ENCODE measurements around the gene GYS1. TPM values are rescaled to one million over a fixed set of nuclear protein-coding genes. Genes with fewer than 3 reads are reported as not detected.
"Not testable (repeated sequence)": the region's sequence is repeated elsewhere in the genome, so short reads cannot be mapped to it uniquely, and the experiment has no call there.

The GYS1 gene
- total RNA-seq, 6 experiments from 2014 or later: 4.7 to 12.5 (median 8.9) TPM

DNA sequence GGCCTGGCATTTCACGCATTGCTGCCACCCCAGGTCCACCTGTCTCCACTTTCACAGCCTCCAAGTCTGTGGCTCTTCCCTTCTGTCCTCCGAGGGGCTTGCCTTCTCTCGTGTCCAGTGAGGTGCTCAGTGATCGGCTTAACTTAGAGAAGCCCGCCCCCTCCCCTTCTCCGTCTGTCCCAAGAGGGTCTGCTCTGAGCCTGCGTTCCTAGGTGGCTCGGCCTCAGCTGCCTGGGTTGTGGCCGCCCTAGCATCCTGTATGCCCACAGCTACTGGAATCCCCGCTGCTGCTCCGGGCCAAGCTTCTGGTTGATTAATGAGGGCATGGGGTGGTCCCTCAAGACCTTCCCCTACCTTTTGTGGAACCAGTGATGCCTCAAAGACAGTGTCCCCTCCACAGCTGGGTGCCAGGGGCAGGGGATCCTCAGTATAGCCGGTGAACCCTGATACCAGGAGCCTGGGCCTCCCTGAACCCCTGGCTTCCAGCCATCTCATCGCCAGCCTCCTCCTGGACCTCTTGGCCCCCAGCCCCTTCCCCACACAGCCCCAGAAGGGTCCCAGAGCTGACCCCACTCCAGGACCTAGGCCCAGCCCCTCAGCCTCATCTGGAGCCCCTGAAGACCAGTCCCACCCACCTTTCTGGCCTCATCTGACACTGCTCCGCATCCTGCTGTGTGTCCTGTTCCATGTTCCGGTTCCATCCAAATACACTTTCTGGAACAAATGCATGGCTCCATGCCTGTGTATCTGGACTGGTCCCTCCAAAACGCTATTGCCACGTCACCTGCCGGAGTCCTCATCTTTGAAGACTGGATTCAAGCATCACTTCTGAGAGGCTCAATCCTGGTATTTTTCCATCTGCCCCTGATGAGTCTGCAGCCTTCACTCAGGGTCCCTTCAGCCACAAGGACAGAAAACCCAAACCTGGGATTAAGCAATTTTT is 70.3 kb downstream of the GYS1 start:
- H3K36me3 ChIP-seq: peaks cover 3 to 43% (median 18%) of the 10 kb centered on the region in 4 donors
- no peak overlapping the region for H3K4me3 ChIP-seq
- no peaks in the 10 kb centered on the region for H3K4me1 ChIP-seq
- intact Hi-C loops (cut with DNase I): no loop called here
- 67% methylated on average over 3 of the region's 18 CpGs for whole genome bisulfite sequencing (ENCODE audit: insufficient coverage, low coverage, low lambda C conversion rate, missing lambda C conversion rate)
- no peak overlapping the region for H3K27ac ChIP-seq
- ATAC-seq (peak in 1 of 4 donors; percentile 4), DNase-seq (no peak)
- no peaks in the 10 kb centered on the region for H3K9me3 ChIP-seq
- no peak for TF ChIP-seq POLR2A (IDR thresholded peaks at IDR 0.05)
- TF ChIP-seq, protein P1, sequence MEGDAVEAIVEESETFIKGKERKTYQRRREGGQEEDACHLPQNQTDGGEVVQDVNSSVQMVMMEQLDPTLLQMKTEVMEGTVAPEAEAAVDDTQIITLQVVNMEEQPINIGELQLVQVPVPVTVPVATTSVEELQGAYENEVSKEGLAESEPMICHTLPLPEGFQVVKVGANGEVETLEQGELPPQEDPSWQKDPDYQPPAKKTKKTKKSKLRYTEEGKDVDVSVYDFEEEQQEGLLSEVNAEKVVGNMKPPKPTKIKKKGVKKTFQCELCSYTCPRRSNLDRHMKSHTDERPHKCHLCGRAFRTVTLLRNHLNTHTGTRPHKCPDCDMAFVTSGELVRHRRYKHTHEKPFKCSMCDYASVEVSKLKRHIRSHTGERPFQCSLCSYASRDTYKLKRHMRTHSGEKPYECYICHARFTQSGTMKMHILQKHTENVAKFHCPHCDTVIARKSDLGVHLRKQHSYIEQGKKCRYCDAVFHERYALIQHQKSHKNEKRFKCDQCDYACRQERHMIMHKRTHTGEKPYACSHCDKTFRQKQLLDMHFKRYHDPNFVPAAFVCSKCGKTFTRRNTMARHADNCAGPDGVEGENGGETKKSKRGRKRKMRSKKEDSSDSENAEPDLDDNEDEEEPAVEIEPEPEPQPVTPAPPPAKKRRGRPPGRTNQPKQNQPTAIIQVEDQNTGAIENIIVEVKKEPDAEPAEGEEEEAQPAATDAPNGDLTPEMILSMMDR (IDR thresholded peaks at IDR 0.05): no peak
- H3K27me3 ChIP-seq: no peaks in the 10 kb centered on the region

DNA sequence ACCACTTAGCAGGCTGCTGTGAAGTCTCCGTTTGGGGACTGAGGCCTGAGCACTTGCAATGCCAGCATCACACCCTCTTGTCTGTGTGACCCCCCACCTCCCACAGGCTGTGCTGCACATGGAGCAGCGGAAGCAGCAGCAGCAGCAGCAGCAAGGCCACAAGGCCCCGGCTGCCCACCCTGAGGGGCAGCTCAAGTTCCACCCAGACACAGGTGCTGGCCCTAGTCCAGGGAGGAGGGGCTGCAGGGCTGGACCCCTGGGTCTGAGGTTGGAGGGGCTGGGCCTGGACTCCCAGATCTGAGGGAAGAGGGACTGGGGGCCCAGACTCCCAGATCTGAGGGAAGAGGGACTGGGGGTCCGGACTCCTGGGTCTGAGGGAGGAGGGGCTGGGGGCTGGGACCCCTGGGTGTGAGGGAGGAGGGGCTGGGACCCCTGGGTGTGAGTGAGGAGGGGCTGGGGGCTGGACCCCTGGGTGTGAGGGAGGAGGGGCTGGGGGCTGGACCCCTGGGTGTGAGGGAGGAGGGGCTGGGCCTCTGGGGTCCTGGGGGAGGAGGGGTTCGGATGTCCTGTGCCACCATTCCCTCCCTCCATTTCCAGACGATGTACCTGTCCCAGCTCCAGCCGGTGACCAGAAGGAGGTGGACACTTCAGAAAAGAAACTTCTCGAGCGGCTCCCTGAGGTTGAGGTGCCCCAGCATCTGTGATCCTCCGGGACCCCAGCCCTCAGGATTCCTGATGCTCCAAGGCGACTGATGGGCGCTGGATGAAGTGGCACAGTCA is 71.2 kb downstream of the GYS1 start:
- 100% methylated on average over 1 of the region's 12 CpGs for WGBS (ENCODE audit: insufficient coverage, low coverage, low lambda C conversion rate, missing lambda C conversion rate)
- TF ChIP-seq POLR2A (IDR thresholded peaks at IDR 0.05): no peak
- TF ChIP-seq, protein P1 (IDR thresholded peaks at IDR 0.05): no peak
- intact Hi-C loops (cut with DNase I): no loop called here
- ATAC-seq (no peak), DNase-seq (no peak)
- H3K27ac ChIP-seq: no peak overlapping the region
- no peaks in the 10 kb centered on the region for H3K9me3 ChIP-seq
- H3K36me3 ChIP-seq: peaks cover 3 to 44% (median 20%) of the 10 kb centered on the region in 4 donors
- H3K27me3 ChIP-seq: no peaks in the 10 kb centered on the region
- no peaks in the 10 kb centered on the region for H3K4me1 ChIP-seq
- no peak overlapping the region for H3K4me3 ChIP-seq

DNA sequence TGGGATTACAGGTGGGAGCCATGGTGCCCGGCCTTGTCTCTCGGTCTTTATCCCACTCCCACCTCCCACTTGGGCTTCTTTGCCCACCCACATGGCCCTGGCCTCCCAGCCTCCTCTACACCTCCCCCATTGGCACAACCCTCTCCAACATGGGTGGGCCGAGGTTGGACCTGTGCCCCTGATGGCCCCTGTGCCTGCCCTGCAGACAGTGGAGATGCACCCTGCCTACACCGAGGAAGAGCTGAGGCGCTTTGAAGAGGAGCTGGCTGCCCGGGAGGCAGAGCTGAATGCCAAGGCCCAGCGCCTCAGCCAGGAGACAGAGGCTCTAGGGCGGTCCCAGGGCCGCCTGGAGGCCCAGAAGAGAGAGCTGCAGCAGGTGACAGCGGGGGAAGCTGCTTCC is 72.2 kb downstream of the GYS1 start:
- no peak overlapping the region for H3K27ac ChIP-seq

DNA sequence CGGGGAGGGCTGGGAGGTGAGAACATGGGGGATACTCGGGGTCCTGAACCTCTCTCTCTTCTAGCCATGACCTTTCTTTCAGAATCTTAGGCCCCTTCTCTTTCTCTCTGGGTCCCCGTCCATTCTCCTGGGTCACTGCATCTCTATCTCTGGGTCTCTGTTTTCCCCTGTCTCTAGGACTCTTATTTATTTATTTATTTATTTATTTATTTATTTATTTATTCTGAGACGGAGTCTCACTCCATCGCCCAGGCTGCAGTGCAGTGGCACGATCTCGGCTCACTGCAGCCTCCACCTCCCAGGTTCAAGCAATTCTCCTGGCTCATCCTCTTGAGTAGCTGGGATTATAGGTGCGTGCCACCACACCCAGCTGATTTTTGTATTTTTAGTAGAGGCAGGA is 73.8 kb downstream of the GYS1 start:
- H3K4me1 ChIP-seq; ATAC-seq; DNase-seq; intact Hi-C loops (cut with DNase I); H3K9me3 ChIP-seq; H3K27ac ChIP-seq; H3K4me3 ChIP-seq; H3K27me3 ChIP-seq: not testable (repeated sequence)
- H3K36me3 ChIP-seq: peaks cover 3 to 59% (median 32%) of the 10 kb centered on the region in 4 donors
- WGBS (ENCODE audit: insufficient coverage, low coverage, low lambda C conversion rate, missing lambda C conversion rate): 100% methylated on average over 6 of the region's 8 CpGs

More for the DNA sequence above, 72.2 kb downstream of the GYS1 start:
- Histone ChIP-seq H3K9me3 (no peaks in the 10 kb centered on the region), H3K4me1 (no peaks in the 10 kb centered on the region), H3K27me3 (no peaks in the 10 kb centered on the region), H3K36me3 (peaks cover 3 to 44% (median 22%) of the 10 kb centered on the region in 4 donors), H3K4me3 (no peak overlapping the region)
- DNase-seq (no peak), ATAC-seq (no peak)
- intact Hi-C loops (cut with DNase I): no loop called here
- TF ChIP-seq, protein P1 (IDR thresholded peaks at IDR 0.05): no peak
- TF ChIP-seq POLR2A (IDR thresholded peaks at IDR 0.05): no peak
- 100% methylated on average over 4 of the region's 10 CpGs for WGBS (ENCODE audit: insufficient coverage, low coverage, low lambda C conversion rate, missing lambda C conversion rate)
